Measurements from ENCODE around the gene GPBP1L1.
"Not testable (repeated sequence)": the region's sequence is repeated elsewhere in the genome, so short reads cannot be mapped to it uniquely, and the experiment has no call there.

GPBP1L1 gene

DNA sequence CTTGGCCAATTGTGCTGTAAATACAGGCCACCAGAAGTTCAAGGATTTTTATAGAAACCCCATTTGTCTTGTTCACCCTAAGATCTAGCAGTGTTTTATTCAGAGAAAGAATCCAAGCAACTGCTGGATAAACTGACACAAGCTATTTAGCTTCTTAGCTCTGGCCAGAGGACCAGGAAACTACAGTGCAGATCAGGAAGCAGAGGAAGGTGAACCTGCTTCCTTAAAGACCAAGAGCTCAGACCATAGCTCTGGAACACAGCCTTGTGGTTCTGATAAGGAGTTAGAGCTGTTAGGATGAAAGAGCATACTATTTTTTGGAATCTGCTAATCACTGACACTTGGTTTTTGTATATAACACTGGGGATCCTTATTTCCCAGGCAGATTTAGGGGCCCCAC is 57.3 kb downstream of the GPBP1L1 start:
- DNase-seq: no peak

DNA sequence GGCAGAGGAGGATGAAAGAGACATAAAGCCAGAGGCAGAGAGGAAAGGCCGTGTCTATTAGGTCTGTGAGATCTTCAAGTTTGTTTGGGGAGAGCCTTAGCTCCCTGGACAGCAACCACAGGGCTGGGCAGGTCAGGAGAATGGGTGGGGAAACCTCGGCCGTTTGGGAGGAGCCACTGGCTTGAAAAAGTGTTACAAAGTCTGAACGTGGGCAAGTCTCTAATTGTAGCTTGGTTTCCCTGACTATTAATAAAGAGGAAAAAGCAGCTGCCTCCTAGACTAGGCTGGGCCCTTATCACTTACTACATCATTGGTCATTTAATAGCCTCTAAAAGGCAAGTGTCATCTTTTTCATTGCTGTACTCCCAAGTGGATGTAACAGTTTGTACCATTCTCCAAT is 62.4 kb downstream of the GPBP1L1 start, which contains the start of gene CCDC17:
CCDC17 (minus strand) TSS at position 83 of the 400 bp plus-strand sequence. CDS start 145 bp downstream, outside the sequence.
- DNase-seq: no peak

DNA sequence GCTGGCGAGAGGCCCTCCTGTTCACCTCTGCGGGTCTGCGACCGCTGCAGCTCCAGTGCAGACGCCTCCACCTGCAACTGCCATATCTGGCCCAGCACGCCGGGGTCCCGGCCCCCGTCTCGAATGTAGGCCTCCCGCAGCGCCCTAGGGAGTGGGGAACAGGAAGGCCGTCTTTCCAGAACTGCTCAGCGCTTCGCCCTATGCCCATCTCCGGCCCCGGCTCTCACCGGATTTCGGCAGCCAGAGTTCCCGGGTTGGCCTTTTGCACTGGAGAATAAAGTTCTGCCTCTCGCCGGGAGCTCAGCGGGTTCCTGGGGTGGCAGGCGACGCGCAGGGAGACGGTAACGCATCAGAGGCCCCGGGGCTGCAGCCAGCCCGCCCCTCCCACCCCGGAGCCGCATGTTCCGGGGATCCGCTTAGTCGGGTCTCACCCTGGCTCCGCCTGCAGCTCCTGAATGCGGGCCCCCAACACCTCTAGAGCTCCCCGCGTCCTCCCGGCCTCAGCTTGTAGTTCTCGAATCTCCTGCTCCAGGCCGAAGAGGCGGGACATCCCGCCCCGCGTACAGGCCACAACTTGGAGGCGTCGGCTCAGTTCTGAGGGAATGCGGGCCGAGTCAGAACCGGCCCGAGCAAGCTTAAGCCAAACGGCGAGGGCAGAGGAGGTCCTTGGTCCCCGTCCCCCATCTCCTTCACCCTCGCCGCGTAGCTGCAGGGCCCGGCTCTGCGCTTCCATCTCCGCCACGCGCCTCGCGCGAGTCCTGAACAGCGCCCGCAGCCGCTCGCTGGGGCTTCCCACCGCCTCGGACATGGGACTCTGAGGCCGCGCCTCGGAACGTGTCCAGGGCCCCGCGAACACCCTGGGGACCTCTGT is 63.6 kb downstream of the GPBP1L1 start:
- DNase-seq: no peak

DNA sequence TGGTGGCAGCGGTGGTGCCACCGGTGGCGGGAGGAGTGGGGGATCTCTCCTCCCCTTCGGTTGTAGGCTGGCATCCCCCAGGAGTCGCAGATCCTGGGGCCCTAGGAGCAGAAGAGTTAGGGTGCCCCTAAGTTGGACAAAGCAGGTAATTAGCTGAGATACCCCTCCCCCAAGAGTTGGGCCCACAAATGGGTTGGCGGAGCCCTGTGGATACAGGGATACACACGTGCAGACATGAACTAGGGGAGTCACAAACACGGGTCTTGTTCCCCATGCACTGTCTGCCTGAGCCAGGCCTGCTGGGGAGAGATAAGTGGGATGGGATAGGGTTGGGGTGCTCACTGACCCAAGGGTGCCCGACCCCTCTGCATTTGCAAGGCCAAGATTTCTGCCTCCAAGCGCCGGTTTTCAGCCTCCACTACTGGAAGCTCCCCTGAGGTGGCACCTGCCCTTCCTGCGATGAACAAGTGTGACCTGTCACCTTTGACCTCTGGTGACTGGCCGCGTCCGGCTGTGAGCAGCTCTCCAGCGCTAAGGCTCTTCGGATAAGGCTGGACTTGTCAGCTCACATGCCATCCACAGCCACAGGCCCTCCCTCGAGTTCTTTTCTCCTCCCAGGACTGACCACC is 64.3 kb downstream of the GPBP1L1 start:
- DNase-seq: no peak

DNA sequence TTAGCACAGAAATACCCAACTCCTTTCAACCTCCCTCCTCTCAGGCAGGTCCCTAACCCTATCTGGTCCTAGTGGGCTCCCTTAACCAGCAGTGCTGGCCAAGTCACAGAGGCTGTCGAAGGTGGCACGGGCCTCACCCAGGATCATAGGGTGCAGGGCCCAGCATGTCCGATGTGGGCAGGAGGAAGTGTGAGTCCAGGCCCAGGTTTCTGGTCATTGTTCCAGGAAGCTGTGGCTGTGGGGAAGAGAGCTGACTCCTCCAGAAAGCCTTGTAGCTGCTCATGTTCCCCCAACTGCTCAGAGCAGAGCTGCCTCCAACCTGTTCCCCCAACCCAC is 64.9 kb downstream of the GPBP1L1 start:
- DNase-seq: no peak

DNA sequence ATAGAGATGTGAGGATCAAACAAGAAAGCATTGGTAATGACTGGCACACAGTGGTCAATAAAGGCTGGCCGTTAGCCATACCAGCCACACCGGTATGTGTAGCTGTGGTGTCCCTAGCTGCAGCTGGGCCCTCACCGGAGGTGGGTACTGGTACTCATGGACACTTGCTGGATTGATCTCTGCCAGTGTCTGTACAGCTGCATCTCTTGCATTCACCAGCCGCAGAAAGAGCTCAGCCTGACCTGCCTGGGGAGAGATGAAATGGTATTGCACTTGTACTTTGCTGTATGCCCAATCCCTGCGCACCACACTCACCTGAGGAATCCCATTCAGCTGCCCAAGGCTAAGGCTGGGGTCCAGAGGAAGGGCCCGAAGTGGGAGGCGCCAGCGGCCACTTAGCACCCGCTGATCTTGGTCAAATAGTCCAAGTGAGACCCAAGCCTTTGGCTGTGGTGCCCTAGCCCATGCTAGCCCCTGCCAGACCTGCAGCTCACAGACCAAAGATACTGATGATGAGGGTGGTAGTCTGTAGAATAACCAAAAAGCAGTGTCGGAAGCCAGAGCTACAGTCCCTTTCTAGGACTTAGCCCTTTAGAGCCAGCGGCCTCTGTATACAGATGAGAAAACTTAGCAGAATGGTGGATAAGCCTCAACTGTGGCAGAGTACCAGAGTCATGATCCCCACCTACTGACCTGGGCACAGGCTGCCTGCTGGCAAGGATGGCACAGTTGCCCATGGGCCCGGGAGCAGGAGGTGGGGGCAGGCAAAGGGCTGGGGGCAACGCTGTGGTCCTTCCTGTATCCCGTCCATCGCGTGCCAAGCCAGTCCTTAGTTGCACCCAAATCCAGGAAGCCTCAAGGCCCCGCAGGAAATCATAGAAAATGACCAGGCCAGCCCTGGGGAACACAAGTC is 65.5 kb downstream of the GPBP1L1 start:
- no peak for DNase-seq

DNA sequence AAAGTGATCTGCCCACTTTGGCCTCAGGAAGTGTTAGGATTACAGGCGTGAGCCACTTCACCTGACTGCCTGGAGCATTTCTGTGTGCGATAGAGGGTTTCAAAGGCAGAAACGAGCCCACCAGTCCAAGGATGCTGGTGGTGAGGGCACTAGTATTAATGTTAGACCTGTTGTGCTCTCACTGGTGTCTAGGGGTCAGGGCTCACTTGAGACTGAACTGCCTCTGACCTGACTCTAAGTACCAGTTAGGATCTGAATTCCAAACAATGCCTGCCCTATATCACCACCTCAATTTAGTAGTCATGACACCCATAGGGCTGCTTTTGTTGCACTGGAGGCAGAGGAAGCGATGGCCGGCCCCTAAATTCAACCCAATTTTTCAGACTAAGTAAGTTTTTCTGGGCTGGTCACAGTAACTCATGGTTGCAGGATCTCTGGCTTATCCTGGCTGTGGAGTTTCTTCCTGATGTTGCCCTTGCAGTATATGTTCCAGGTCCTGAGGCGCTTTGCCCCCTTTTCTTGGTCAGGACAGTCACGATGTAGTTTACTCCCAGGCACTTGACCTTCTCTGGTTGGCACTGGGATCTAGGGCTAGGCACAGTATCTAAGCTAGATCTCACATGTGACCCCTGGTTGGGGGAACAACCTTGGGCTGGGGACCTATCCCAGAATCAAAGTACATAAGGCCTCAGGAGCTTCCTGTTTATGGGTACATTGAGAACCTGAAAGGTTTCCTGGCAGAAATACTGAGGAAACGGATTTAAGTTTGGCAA is 67.0 kb downstream of the GPBP1L1 start:
- DNase-seq: no peak

DNA sequence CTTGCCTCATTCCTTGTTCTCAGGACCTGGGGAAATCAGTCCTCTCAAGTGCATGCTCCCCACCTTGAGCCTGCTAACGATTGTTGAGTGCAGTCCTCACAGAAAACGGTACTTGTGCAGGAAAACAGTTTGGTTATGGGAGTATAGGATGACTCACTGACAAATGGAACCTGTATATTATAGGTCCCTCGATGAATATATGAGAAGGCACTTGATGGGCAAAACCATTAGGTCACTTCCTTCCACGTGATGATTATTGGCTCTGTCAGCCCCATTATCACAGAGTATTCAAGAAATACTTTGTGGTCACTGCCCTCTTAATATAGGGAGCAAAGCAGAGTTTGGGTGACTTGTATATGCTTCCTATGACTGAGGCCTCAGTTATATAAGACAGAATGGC is 68.7 kb downstream of the GPBP1L1 start:
- no peak for DNase-seq

DNA sequence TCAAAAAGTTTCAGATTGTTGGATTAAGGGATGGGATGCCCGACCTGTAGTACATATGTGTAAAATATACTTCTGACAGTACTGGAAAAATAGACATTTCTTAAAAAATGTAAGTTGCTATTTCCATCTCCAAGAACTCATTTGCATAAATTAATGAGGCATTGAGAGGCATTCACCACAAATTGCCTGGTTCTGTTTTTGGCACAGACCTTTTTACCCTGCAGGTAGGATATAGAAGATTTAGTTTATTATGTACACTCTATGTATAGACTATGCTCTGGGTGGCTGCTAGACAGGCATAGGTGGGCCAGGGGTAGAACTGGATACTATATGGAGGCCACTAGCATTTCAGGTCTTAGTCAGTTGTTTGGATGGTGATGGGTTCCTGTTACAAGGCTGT is 70.4 kb downstream of the GPBP1L1 start:
- no peak for DNase-seq

DNA sequence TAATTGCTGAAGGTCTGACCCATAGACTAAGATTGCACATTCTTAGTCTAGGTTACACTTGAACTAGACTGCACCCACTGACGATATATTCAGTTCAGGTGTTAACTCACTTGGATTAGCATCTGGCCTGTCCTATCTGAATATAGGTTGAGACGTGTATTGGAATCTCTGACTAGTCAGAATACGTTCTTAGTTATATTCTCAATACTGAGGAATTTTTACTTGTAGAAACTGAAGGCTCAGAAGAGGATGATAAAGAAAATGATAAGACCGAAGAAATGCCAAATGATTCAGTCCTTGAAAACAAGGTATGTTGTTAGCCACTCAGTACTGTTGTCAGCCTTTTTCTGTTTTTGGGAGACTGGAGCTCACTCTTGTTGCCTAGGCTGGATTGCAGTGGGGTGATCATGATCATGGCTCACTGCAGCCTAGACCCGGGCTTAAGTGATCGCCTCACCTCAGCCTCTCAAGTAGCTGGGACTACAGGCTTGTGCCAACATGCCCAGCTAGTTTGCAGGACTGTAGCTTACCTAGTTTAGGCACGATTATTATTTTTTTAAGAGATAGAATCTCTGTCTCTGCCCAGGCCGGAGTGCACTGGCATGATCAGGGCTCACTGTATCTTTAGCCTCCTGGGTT is 73.3 kb downstream of the GPBP1L1 start:
- DNase-seq: no peak

DNA sequence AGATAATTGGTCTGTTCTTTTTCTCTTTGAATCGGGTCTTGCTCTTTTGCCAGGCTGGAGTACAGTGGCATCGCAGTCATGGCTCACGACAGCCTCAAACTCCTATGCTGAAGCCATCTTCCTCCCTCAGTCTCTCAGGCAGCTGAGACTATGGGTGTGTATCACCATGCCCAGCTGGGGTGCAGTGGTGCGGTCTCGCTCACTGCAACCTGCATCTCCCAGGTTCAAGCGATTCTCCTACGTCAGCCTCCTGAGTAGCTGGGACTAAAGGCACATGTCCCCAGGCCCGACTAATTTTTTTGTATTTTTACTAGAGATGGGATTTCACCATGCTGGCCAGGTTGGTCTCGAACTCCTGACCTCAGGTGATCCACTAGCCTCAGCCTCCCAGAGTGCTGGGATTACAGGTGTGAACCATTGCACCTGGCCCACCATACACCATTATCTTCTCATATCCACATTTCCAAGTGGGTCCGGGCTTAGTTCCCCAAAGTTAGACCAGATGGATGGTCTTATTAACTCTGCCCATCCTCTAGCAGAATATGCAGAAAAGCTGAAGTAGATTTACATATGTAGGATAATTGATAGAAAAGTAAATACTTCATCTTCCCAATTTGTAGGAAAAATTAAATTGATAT is 75.6 kb downstream of the GPBP1L1 start:
- no peak for DNase-seq

DNA sequence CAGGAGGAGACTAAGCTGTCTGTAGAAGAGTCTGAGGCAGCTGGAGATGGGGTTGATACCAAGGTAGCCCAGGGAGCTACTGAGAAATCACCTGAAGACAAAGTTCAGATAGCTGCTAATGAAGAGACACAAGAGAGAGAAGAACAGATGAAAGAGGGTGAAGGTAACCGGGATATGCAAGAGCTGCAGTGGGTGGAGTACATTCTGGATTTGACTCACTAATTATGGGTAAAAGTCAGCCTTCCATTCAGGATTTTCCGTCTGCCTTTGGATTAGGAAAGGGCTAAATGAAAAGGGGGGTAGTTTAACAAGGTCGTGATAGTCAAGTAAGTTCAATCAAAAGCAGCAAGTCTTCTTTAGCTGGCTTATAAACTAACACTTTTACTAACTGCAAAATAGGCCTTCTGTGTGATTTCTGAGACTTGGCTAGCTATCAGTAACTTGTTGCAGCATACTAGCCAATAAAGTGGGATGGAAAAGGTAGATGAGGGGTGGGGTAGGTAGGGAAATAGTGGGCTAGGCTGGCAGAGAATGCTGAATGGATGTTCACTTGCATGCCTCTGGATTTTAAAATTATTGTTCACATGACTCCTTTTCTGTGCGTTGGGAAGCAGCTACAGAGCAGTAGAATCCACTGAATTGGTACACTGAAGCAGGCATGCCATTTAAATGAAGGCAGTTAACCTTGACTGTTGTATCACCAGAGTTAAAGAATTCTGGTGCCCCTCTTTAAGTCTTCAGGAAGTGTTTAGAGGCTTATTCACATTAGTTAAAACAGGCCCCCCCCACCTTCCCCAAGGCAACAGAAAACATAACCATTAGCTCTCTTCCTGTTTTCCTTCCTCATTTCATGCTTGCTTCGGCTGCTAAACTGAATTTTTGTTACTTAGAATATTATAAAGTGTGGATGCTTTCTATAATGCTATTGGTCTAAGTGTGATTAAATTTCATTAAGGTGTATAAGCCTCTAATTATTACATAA is 77.9 kb downstream of the GPBP1L1 start:
- DNase-seq: peak in 1 of 2 donors; percentile 33

DNA sequence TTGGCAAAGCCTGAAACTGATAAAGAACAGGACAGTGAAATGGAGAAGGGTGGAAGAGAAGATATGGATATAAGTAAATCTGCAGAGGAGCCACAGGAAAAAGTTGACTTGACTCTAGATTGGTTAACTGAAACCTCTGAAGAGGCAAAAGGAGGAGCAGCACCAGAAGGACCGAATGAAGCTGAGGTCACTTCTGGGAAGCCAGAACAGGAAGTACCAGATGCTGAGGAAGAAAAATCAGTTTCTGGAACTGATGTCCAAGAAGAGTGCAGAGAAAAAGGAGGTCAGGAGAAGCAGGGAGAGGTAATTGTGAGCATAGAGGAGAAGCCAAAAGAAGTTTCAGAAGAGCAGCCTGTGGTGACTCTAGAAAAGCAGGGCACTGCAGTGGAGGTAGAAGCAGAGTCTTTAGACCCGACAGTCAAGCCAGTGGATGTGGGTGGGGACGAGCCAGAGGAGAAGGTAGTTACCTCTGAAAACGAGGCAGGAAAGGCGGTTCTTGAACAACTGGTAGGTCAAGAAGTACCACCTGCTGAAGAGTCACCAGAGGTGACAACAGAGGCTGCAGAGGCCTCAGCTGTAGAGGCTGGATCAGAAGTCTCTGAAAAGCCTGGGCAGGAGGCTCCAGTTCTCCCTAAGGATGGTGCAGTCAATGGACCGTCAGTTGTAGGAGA is 78.8 kb downstream of the GPBP1L1 start:
- DNase-seq: no peak

DNA sequence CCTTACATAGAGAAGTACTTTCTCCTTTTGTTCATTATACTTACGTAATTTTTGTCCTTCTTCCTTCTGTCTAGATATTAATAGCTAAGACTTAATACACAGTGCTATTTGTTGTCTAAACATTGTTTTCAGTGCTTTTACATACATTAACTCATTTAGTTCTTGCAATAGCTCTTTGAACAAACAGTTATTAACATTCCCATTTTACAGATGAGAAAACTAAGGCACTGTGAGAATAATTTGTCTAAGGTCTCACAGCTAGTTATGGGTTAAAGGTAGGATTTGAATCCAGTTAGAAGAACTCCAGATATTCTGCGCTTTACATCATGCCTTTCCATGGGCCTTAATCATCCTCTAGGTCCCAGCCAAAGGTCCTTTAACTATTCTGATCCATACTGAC is 82.1 kb downstream of the GPBP1L1 start:
- DNase-seq: no peak

DNA sequence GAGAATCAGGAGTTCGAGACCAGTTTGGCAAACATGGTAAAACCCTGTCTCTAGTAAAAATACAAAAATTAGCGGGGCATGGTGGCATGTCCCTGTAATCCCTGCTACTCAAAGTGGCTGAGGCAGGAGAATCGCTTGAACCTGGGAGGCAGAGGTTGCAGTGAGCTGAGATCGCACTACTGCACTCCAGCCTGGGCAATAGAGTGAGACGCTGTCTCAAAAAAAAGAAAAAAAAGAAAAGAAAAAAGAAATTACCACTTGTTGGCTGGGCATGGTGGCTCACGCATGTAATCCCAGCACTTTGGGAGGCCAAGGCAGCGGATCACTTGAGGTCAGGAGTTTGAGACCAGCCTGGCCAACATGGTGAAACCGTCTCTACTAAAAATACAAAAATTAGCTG is 89.6 kb downstream of the GPBP1L1 start:
- not testable (repeated sequence) for DNase-seq

DNA sequence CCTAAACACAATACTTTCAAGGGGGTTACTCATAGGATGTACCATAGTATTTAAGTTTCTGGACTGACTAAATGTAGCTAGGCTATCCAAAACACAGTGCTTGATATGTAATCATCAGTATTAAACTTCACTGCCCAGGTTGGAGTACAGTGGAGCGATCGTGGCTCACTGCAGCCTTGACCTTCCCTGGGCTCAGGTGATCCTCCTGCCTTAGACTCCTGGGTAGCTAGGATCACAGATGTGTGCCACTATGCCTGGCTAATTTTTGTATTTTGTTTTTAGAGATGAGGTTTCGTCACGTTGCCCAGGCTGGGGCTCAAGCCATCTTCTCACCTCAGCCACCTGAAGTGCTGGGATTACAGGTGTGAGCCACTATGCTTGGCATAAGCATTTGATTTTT is 91.9 kb downstream of the GPBP1L1 start:
- DNase-seq: no peak

DNA sequence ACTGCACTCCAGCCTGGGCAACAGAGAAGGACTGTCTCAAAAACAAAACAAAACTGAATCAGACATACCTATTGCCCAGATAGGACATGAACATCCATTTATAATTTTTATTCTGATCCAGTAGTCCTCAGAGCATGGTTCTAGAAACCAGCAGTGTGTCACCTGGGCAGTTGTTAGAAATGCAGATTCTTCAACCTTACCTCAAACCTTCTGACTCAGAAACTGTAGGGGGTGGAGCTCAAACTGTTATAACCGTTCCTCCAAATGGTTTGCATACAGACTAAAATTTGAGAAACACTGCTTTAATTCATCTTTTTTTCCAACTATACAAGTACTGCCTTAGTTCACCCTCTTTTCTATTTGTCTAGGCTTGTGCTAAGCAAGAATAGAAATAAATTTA is 96.5 kb downstream of the GPBP1L1 start:
- no peak for DNase-seq

DNA sequence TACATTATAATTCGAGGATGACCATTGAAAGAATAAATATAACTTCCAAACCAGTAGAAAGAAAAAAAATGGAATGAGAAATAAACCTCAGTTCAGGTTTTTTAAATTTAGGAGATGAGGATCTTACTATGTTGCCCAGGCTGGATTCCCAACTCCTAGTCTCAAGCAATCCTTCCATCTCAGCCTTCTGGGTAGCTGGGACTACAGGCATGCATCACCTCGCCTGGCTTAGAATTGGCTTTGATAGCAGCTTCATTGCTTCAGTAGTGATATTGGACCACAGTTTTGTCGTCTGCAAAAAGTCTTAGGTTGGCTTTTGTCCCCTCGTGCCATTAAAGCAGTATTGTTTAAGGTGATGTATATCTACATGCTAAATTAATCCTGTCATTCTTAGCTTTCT is 99.6 kb downstream of the GPBP1L1 start:
- no peak for DNase-seq

DNA sequence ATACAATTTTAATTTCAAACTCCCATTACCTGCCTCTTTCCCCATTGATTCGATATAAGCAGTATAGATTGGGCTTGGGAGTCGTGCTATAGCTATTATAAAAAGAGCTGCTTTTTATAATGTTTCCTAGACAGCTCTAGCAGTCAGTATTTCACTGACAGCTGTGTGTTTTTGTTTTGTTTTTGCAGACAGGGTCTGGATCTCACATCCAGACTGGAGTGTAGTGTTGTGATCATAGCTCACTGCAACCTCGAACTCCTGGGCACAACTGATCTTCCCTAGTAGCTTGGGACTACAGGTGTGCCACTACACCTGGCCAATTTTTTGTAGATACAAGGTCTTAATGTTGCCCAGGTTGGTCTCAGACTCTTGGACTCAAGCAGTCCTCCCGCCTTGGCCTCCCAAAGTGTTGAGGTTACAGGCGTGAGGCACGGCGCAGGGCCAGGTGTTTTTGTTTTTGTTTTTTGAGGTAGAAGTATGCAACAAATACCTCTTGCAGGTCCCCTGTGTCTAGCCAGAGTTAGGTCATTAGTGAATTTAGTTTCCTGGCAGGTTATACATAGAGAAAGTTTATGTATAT is 100.7 kb downstream of the GPBP1L1 start:
- DNase-seq: no peak

DNA sequence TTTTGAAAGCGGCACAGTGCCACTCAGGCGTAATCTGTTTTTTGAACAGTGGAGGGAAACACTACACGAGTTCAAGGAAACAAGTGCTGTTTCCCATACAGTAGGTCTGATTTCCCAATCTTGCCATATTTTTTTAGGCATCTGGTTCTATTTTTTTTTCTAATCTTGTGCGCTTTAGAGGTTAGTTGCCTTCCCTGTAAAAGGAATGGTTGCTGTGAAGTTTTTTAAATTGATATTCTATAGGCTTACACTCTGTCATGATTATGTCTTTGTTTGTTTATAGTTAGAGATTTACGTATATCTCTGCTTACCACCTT is 101.3 kb downstream of the GPBP1L1 start:
- DNase-seq: no peak
